ENCODE results near the gene SYT13. TPM values are rescaled to one million over a fixed set of nuclear protein-coding genes. Genes with fewer than 3 reads are reported as not detected.

Gene SYT13
- total RNA-seq, 1 experiment from 2014 or later: 4.3 TPM

- H4K91ac ChIP-seq (ENCODE audit: insufficient read length, low read depth, low read length): no peak overlapping the region
- no peak overlapping the region for H3K56ac ChIP-seq (ENCODE audit: insufficient read length, low read depth, low read length)
- no peak overlapping the region for H4K8ac ChIP-seq (replicated peaks; ENCODE audit: insufficient read length, low read depth, low read length)
- H2BK15ac ChIP-seq (ENCODE audit: low read depth, low read length): no peak overlapping the region
- TF ChIP-seq, protein P1, sequence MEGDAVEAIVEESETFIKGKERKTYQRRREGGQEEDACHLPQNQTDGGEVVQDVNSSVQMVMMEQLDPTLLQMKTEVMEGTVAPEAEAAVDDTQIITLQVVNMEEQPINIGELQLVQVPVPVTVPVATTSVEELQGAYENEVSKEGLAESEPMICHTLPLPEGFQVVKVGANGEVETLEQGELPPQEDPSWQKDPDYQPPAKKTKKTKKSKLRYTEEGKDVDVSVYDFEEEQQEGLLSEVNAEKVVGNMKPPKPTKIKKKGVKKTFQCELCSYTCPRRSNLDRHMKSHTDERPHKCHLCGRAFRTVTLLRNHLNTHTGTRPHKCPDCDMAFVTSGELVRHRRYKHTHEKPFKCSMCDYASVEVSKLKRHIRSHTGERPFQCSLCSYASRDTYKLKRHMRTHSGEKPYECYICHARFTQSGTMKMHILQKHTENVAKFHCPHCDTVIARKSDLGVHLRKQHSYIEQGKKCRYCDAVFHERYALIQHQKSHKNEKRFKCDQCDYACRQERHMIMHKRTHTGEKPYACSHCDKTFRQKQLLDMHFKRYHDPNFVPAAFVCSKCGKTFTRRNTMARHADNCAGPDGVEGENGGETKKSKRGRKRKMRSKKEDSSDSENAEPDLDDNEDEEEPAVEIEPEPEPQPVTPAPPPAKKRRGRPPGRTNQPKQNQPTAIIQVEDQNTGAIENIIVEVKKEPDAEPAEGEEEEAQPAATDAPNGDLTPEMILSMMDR (conservative IDR thresholded peaks at IDR 0.05): no peak
- H3K27me3 ChIP-seq (ENCODE audit: insufficient read depth, low read length): no peaks in the 10 kb centered on the region
- no peaks in the 10 kb centered on the region for H3K23me2 ChIP-seq (ENCODE audit: insufficient read length, low read depth, low read length, poor library complexity, severe bottlenecking)
- no peak overlapping the region for H2BK12ac ChIP-seq (ENCODE audit: insufficient read length, low read depth, low read length)
- H3K79me2 ChIP-seq (ENCODE audit: insufficient read depth, low read length): no peaks in the 10 kb centered on the region
- Mint-ChIP-seq H3K4me1 (no peaks in the 10 kb centered on the region; a peak in 1 of 4 replicates), H3K36me3 (ENCODE audit: insufficient read depth in 1 of 3, low read depth in 3 of 3) (peaks cover 0 to 3% (median 0%) of the 10 kb centered on the region in 3 experiments; a peak in 2 of 7 replicates), H3K27ac (no peak overlapping the region), H3K27me3 (ENCODE audit: low read depth) (no peaks in the 10 kb centered on the region; the same call in 1 of the 2 replicates), H3K4me3 (no peak overlapping the region), H3K9me3 (no peaks in the 10 kb centered on the region)
- H3K27ac ChIP-seq (ENCODE audit: insufficient read length, low read depth, low read length): no peak overlapping the region
- no peaks in the 10 kb centered on the region for H3K9me3 ChIP-seq (ENCODE audit: control insufficient read depth, low read depth, low read length)
- no peak overlapping the region for H2BK120ac ChIP-seq (ENCODE audit: low read depth, low read length, poor library complexity, severe bottlenecking)
- no peak overlapping the region for H2AFZ ChIP-seq (ENCODE audit: low read length)
- H2AK5ac ChIP-seq (ENCODE audit: insufficient read length, low read length): no peak overlapping the region
- DNase-seq: no peak
- H3K4ac ChIP-seq (ENCODE audit: low read depth, low read length): no peak overlapping the region
- H3K23ac ChIP-seq (ENCODE audit: insufficient read length, low read depth, low read length): no peak overlapping the region
- H3K18ac ChIP-seq (ENCODE audit: insufficient read length, low read depth, low read length): no peak overlapping the region
- no peaks in the 10 kb centered on the region for H3K79me1 ChIP-seq (ENCODE audit: insufficient read depth, low read depth, low read length, poor library complexity, severe bottlenecking)
- H3K4me1 ChIP-seq (ENCODE audit: insufficient read depth, low read length): no peaks in the 10 kb centered on the region
- WGBS (ENCODE audit: extremely low coverage, insufficient read length, low lambda C conversion rate): no CpG with 5 or more reads among the region's 8 CpGs
- H4K5ac ChIP-seq (ENCODE audit: insufficient read length, low read depth, low read length): no peak overlapping the region
- no peak overlapping the region for H2BK5ac ChIP-seq (ENCODE audit: insufficient read length, low read length)
- H3K14ac ChIP-seq (ENCODE audit: insufficient read depth, low read length): no peak overlapping the region
- H3K4me2 ChIP-seq (ENCODE audit: insufficient read depth, insufficient read length, low read length): no peak overlapping the region
- H2BK20ac ChIP-seq (ENCODE audit: low read depth, low read length, poor library complexity, severe bottlenecking): no peak overlapping the region
- no peak overlapping the region for H3K9ac ChIP-seq (ENCODE audit: extremely low read depth, insufficient read length, low read length)
- H4K20me1 ChIP-seq (ENCODE audit: control insufficient read depth, insufficient read depth, insufficient read length): no peaks in the 10 kb centered on the region
- H3T11ph ChIP-seq (ENCODE audit: low read length): no peak overlapping the region
Measured at GRCh38 chr11:45246241-45246640, 39.9 kb downstream of the SYT13 start.
